B cell (primary cell): ENCODE measurements around the gene GALR1. TPM values are rescaled to one million over a fixed set of nuclear protein-coding genes. Genes with fewer than 3 reads are reported as not detected.

Experiments
- ATAC-seq: fragments of 200-7000 bp; cut with Tn5 transposase; one replicate; pipeline ENCODE4 v1.10.0; 2021; ENCODE audit warnings: low read depth, mild to moderate bottlenecking, moderate number of reproducible peaks, moderate library complexity
- CTCF ChIA-PET: fragments of 350-600 bp; sonication (Branson Sonifier 250); formaldehyde crosslinking; loops from one replicate; lab custom pipeline; 2021; ENCODE audit warnings: antibody characterized with exemption, inconsistent platforms; lab: Charles Lee
- POLR2A ChIA-PET: fragments of 350-600 bp; sonication (Branson Sonifier 250); formaldehyde crosslinking; loops from one replicate; lab custom pipeline; 2021; ENCODE audit warnings: antibody characterized with exemption; lab: Charles Lee
- DNase-seq: peaks from one replicate; pipeline ENCODE4 v3.0.0; 2013
- H2AFZ ChIP-seq: 2 replicates; pipeline ENCODE4 v1.6.1; 2012; ENCODE audit warnings: mild to moderate bottlenecking, low read depth, low read length; ENCODE audit not compliant: insufficient read depth, poor library complexity, severe bottlenecking
- H3K27ac ChIP-seq, 2 donors: 1 replicate in 1 of 2; 2 replicates in 1 of 2; pipeline ENCODE4 v1.5.1; 2012 to 2013; ENCODE audit warnings: low read length in 2 of 2, mild to moderate bottlenecking in 2 of 2, moderate library complexity in 1 of 2
- H3K27me3 ChIP-seq, 4 experiments: fragments of 200-600 bp in 1 of 4; sonication (generic) in 1 of 4; replicated peaks in 1 of 4; 1 replicate in 2 of 4; 2 replicates in 2 of 4; pipeline versions ENCODE4 v1.6.1 to v1.7.0; 2013 to 2016; ENCODE audit warnings: low read length in 3 of 4, mild to moderate bottlenecking in 2 of 4, mixed read lengths in 1 of 4, moderate library complexity in 1 of 4; ENCODE audit not compliant: insufficient read depth in 4 of 4, control insufficient read depth in 3 of 4; ENCODE audit errors: control extremely low read depth in 1 of 4
- H3K36me3 ChIP-seq, 2 experiments: replicated peaks in 1 of 2; 1 replicate in 1 of 2; 2 replicates in 1 of 2; pipeline versions ENCODE4 v1.6.1 to v1.7.1; 2013; ENCODE audit warnings: low read length in 1 of 2; ENCODE audit not compliant: insufficient read depth in 2 of 2, control insufficient read depth in 1 of 2; ENCODE audit errors: control extremely low read depth in 1 of 2, extremely low read depth in 1 of 2
- H3K4me1 ChIP-seq, 2 donors: fragments of 200-600 bp in 1 of 2; sonication (generic) in 1 of 2; 1 replicate in 1 of 2; 2 replicates in 1 of 2; pipeline versions ENCODE4 v1.5.1 to v1.6.1; 2013 to 2017; ENCODE audit warnings: low read length in 2 of 2; ENCODE audit not compliant: control insufficient read depth in 2 of 2, insufficient read depth in 2 of 2
- H3K4me2 ChIP-seq: replicated peaks from 2 replicates; pipeline ENCODE3; 2012; ENCODE audit warnings: mild to moderate bottlenecking, low read depth, low read length; ENCODE audit not compliant: poor library complexity, severe bottlenecking
- H3K4me3 ChIP-seq, 5 experiments: fragments of 200-600 bp in 1 of 5; sonication (generic) in 1 of 5; 1 replicate in 3 of 5; 2 replicates in 2 of 5; pipeline versions ENCODE4 v1.5.1 to v1.7.0; 2011 to 2016; ENCODE audit warnings: low read length in 4 of 5, mild to moderate bottlenecking in 4 of 5, low read depth in 2 of 5, control low read depth in 1 of 5, moderate library complexity in 1 of 5; ENCODE audit not compliant: insufficient read depth in 1 of 5; ENCODE audit errors: control extremely low read depth in 1 of 5, extremely low read depth in 1 of 5
- H3K79me2 ChIP-seq: fragments of 200-600 bp; sonication (generic); one replicate; pipeline ENCODE4 v1.6.0; 2016; ENCODE audit warnings: low read length; ENCODE audit not compliant: control insufficient read depth, insufficient read depth
- H3K9ac ChIP-seq: fragments of 200-600 bp; sonication (generic); 2 replicates; pipeline ENCODE4 v1.6.1; 2017; ENCODE audit warnings: mild to moderate bottlenecking, low read length, moderate library complexity
- H3K9me3 ChIP-seq, 3 donors: one replicate each; pipeline versions ENCODE4 v1.6.1 to v1.7.1; 2013; ENCODE audit warnings: low read length in 2 of 3; ENCODE audit not compliant: control insufficient read depth in 2 of 3, insufficient read depth in 1 of 3; ENCODE audit errors: control extremely low read depth in 1 of 3
- H4K20me1 ChIP-seq: 2 replicates; pipeline ENCODE4 v1.6.0; 2012; ENCODE audit warnings: mild to moderate bottlenecking, low read length; ENCODE audit not compliant: insufficient read depth, control insufficient read depth, poor library complexity, severe bottlenecking
- H3K27ac Mint-ChIP-seq: one replicate; pipeline ENCODE4 v1.8.0; 2021; ENCODE audit warnings: mixed read lengths
- H3K27me3 Mint-ChIP-seq: one replicate; pipeline ENCODE4 v1.8.0; 2021; ENCODE audit warnings: mixed read lengths
- H3K4me1 Mint-ChIP-seq: one replicate; pipeline ENCODE4 v1.8.0; 2021; ENCODE audit warnings: mixed read lengths
- H3K4me3 Mint-ChIP-seq: one replicate; pipeline ENCODE4 v1.8.0; 2021; ENCODE audit warnings: mixed read lengths
- H3K9me3 Mint-ChIP-seq: one replicate; pipeline ENCODE4 v1.8.0; 2022; ENCODE audit warnings: mixed read lengths; ENCODE audit not compliant: insufficient read depth
- CTCF ChIP-seq: fragments of 200-600 bp; IDR thresholded peaks from one replicate; pipeline ENCODE4 v1.8.0; 2022; ENCODE audit warnings: antibody characterized with exemption, mild to moderate bottlenecking
- EZH2 ChIP-seq: IDR thresholded peaks from 2 replicates; pipeline ENCODE4 v1.6.1; 2012; ENCODE audit warnings: borderline replicate concordance, low read depth, mild to moderate bottlenecking, moderate library complexity, low read length; ENCODE audit not compliant: insufficient read depth, poor library complexity, severe bottlenecking
- WGBS: methylation state at CpG from one replicate; pipeline ENCODE4 v1.1.5; 2013; ENCODE audit warnings: missing lambda C conversion rate; ENCODE audit not compliant: insufficient coverage; 5-methylcytosine and 5-hydroxymethylcytosine counted together
- intact Hi-C: fragments of 100-400 bp; cut with micrococcal nuclease; formaldehyde crosslinking; loops from one replicate; pipeline ENCODE4 v1.10.0; 2022
- polyA plus RNA-seq: library from polyadenylated mRNA; depleted of rRNA; stranded (reverse); fragments of >200 nt; gene quantifications from 2 replicates; pipeline ENCODE4 v1.2.3, GENCODE V29; 2012
- total RNA-seq, 2 donors: library from RNA; stranded (reverse); fragments of 120-200 nt in 1 of 2; gene quantifications; 1 replicate in 1 of 2; 2 replicates in 1 of 2; pipeline versions ENCODE4 v1.2.3 to v1.2.4, GENCODE V29; 2013 to 2022

The GALR1 gene
- total and polyA plus RNA-seq, 2 donors (not counting 1 experiment from before 2014, with no cell fraction given): not detected

- peak overlapping the region; percentile 50 for H2AFZ ChIP-seq
- H3K27ac ChIP-seq: no peak overlapping the region
- no peak overlapping the region for H3K4me3 ChIP-seq
- Mint-ChIP-seq H3K9me3 (no peaks in the 10 kb centered on the region), H3K27me3 (peaks cover 3% of the 10 kb centered on the region), H3K4me1 (peaks cover 30% of the 10 kb centered on the region), H3K27ac (no peak overlapping the region), H3K4me3 (no peak overlapping the region)
- CTCF ChIA-PET: interaction anchor here (0.7 to 8.3 kb wide), 17 partner anchors 13 to 408 kb away, joined by 3 to 167 read pairs (median 9); no protein-coding TSS in a partner anchor
- POLR2A ChIA-PET: interaction anchor here (0.6 kb wide), 1 partner anchor 129 kb away, joined by 3 read pairs; no protein-coding TSS in a partner anchor
- peaks cover 4 to 28% of the 10 kb centered on the region in 2 donors for H3K4me1 ChIP-seq
- H3K27me3 ChIP-seq: no peaks in the 10 kb centered on the region
- H3K79me2 ChIP-seq: no peaks in the 10 kb centered on the region
- intact Hi-C loops: no loop called here
- DNase-seq (no peak), ATAC-seq (no peak)
- TF ChIP-seq EZH2: no peak
- TF ChIP-seq CTCF: no peak
- H3K36me3 ChIP-seq: no peaks in the 10 kb centered on the region
- no peak overlapping the region for H3K9ac ChIP-seq
- no peaks in the 10 kb centered on the region for H3K9me3 ChIP-seq
- H3K4me2 ChIP-seq: no peak overlapping the region
- H4K20me1 ChIP-seq: no peaks in the 10 kb centered on the region
- WGBS: 44% methylated on average over 7 of the region's 7 CpGs
Observed at GRCh38 chr18:77210249-77210648, 39.4 kb upstream of the GALR1 start.

- no peak overlapping the region for H3K9ac ChIP-seq
- H3K4me3 ChIP-seq: no peak overlapping the region
- DNase-seq (no peak), ATAC-seq (no peak)
- TF ChIP-seq CTCF (no peak), EZH2 (no peak)
- peaks cover 17% of the 10 kb centered on the region for H3K27me3 Mint-ChIP-seq
- H3K36me3 ChIP-seq: no peaks in the 10 kb centered on the region
- H4K20me1 ChIP-seq: no peaks in the 10 kb centered on the region
- H3K4me2 ChIP-seq: no peak overlapping the region
- whole genome bisulfite sequencing: 51% methylated on average over 4 of the region's 4 CpGs
- no peaks in the 10 kb centered on the region for H3K79me2 ChIP-seq
- ChIA-PET CTCF (interaction anchor here (1.4 kb wide), 1 partner anchor 234 kb away, joined by 3 read pairs; no protein-coding TSS in a partner anchor), POLR2A (no interaction called here)
- no peaks in the 10 kb centered on the region for H3K4me1 ChIP-seq
- H3K9me3 Mint-ChIP-seq: no peaks in the 10 kb centered on the region
- no peak overlapping the region for H3K27ac ChIP-seq
- no peak overlapping the region for H3K27ac Mint-ChIP-seq
- H3K4me3 Mint-ChIP-seq: no peak overlapping the region
- no peaks in the 10 kb centered on the region for H3K9me3 ChIP-seq
- H3K27me3 ChIP-seq: peaks cover 0 to 2% (median 0%) of the 10 kb centered on the region in 4 experiments
- no peaks in the 10 kb centered on the region for H3K4me1 Mint-ChIP-seq
- H2AFZ ChIP-seq: no peak overlapping the region
- intact Hi-C loops: no loop called here
Observed at GRCh38 chr18:77218642-77219041, 31.0 kb upstream of the GALR1 start.
